ENCODE data around the gene RIBC2.

Gene RIBC2

DNA sequence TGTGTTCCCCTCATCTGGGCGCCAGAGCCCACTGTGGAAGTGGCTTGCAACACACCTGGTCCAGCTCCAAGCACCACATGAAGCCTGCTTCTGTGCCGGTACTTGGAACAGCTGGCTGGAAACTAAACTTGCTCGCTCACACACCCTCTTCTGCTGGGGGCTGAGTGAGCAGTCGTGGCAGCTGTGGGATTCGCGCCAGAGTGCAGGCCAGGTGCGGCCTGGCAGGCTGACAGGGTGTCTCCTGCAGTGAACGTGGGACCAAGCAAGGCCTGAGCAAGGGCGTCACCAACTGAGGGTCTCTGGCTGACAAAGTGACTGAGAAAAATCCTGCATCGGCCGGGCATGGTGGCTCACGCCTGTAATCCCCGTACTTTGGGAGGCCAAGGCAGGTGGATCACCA lies 15.3 kb upstream of the RIBC2 start:
- Histone ChIP-seq H3K4me3 (ENCODE audit: low read depth, low read length) (no peak overlapping the region), H2BK120ac (ENCODE audit: insufficient read depth, low read length, poor library complexity) (peak overlapping the region; percentile 11), H3K4ac (ENCODE audit: low read depth, low read length) (no peak overlapping the region), H4K91ac (ENCODE audit: low read depth, low read length) (peak overlapping the region; percentile 10), H3K9ac (ENCODE audit: low read length) (peak overlapping the region; percentile 41), H2AK5ac (ENCODE audit: low read length) (peak overlapping the region; percentile 4), H3K4me1 (ENCODE audit: control insufficient read depth in 1 of 2, insufficient read depth in 2 of 2, low read length in 2 of 2) (peaks cover 0 to 10% of the 10 kb centered on the region in 2 experiments), H3K36me3 (ENCODE audit: control insufficient read depth in 1 of 2, insufficient read depth in 2 of 2, low read length in 2 of 2) (no peaks in the 10 kb centered on the region), H3K27ac (ENCODE audit: low read depth, low read length) (no peak overlapping the region), H2BK5ac (ENCODE audit: low read depth, low read length, poor library complexity) (no peak overlapping the region), H2AFZ (ENCODE audit: insufficient read depth, low read length, poor library complexity) (no peak overlapping the region), H3K79me2 (ENCODE audit: control insufficient read depth, insufficient read depth, low read length, poor library complexity) (no peaks in the 10 kb centered on the region), H3K14ac (ENCODE audit: low read length) (no peak overlapping the region), H3K9me3 (ENCODE audit: insufficient read depth, low read depth, low read length) (peaks cover 2% of the 10 kb centered on the region), H3K4me2 (ENCODE audit: low read length) (no peak overlapping the region), H3K18ac (ENCODE audit: low read length) (no peak overlapping the region), H3K27me3 (ENCODE audit: insufficient read depth, low read length) (no peaks in the 10 kb centered on the region), H3K79me1 (ENCODE audit: low read length) (no peaks in the 10 kb centered on the region), H2BK12ac (ENCODE audit: low read length) (peak overlapping the region; percentile 16), H4K12ac (ENCODE audit: low read depth, low read length) (no peak overlapping the region), H3K23ac (ENCODE audit: low read length) (no peak overlapping the region), H4K8ac (ENCODE audit: low read depth, low read length) (no peak overlapping the region)
- no CpG with 5 or more reads among the region's 13 CpGs for WGBS (ENCODE audit: extremely low coverage, insufficient coverage, insufficient read length)
- no peak for DNase-seq

- H2BK5ac ChIP-seq (ENCODE audit: low read depth, low read length, poor library complexity) = no peak overlapping the region
- no peak overlapping the region for H2BK120ac ChIP-seq (ENCODE audit: insufficient read depth, low read length, poor library complexity)
- H3K27ac ChIP-seq (ENCODE audit: low read depth, low read length) = no peak overlapping the region
- no peak overlapping the region for H3K4me3 ChIP-seq (ENCODE audit: low read depth, low read length)
- peaks cover 2% of the 10 kb centered on the region for H3K9me3 ChIP-seq (ENCODE audit: insufficient read depth, low read depth, low read length)
- no peak overlapping the region for H3K9ac ChIP-seq (ENCODE audit: low read length)
- no peak overlapping the region for H2AFZ ChIP-seq (ENCODE audit: insufficient read depth, low read length, poor library complexity)
- no peaks in the 10 kb centered on the region for H3K36me3 ChIP-seq (ENCODE audit: control insufficient read depth in 1 of 2, insufficient read depth in 2 of 2, low read length in 2 of 2)
- no peak overlapping the region for H2BK12ac ChIP-seq (ENCODE audit: low read length)
- no peak for DNase-seq
- peaks cover 0 to 8% of the 10 kb centered on the region in 2 experiments for H3K4me1 ChIP-seq (ENCODE audit: control insufficient read depth in 1 of 2, insufficient read depth in 2 of 2, low read length in 2 of 2)
- no CpG with 5 or more reads among the region's 5 CpGs for WGBS (ENCODE audit: extremely low coverage, insufficient coverage, insufficient read length)
- H4K91ac ChIP-seq (ENCODE audit: low read depth, low read length) = no peak overlapping the region
- H4K8ac ChIP-seq (ENCODE audit: low read depth, low read length) = no peak overlapping the region
- H3K27me3 ChIP-seq (ENCODE audit: insufficient read depth, low read length) = no peaks in the 10 kb centered on the region
- no peak overlapping the region for H4K12ac ChIP-seq (ENCODE audit: low read depth, low read length)
- H3K4me2 ChIP-seq (ENCODE audit: low read length) = no peak overlapping the region
- H3K18ac ChIP-seq (ENCODE audit: low read length) = no peak overlapping the region
- H3K14ac ChIP-seq (ENCODE audit: low read length) = no peak overlapping the region
- no peak overlapping the region for H3K4ac ChIP-seq (ENCODE audit: low read depth, low read length)
- H2AK5ac ChIP-seq (ENCODE audit: low read length) = no peak overlapping the region
- H3K79me2 ChIP-seq (ENCODE audit: control insufficient read depth, insufficient read depth, low read length, poor library complexity) = no peaks in the 10 kb centered on the region
- no peaks in the 10 kb centered on the region for H3K79me1 ChIP-seq (ENCODE audit: low read length)
- H3K23ac ChIP-seq (ENCODE audit: low read length) = no peak overlapping the region
Measured at GRCh38 chr22:45399712-45400445, 13.6 kb upstream of the RIBC2 start.

GRCh38 chr22:45402466-45402985 lies 11.0 kb upstream of the RIBC2 start:
- Histone ChIP-seq H2AFZ (ENCODE audit: insufficient read depth, low read length, poor library complexity) (no peak overlapping the region), H3K9me3 (ENCODE audit: insufficient read depth, low read depth, low read length) (peaks cover 2% of the 10 kb centered on the region), H3K79me2 (ENCODE audit: control insufficient read depth, insufficient read depth, low read length, poor library complexity) (no peaks in the 10 kb centered on the region), H4K91ac (ENCODE audit: low read depth, low read length) (no peak overlapping the region), H3K23ac (ENCODE audit: low read length) (no peak overlapping the region), H3K14ac (ENCODE audit: low read length) (no peak overlapping the region), H2BK120ac (ENCODE audit: insufficient read depth, low read length, poor library complexity) (no peak overlapping the region), H3K79me1 (ENCODE audit: low read length) (no peaks in the 10 kb centered on the region), H3K27me3 (ENCODE audit: insufficient read depth, low read length) (no peaks in the 10 kb centered on the region), H2AK5ac (ENCODE audit: low read length) (no peak overlapping the region), H3K36me3 (ENCODE audit: control insufficient read depth in 1 of 2, insufficient read depth in 2 of 2, low read length in 2 of 2) (no peaks in the 10 kb centered on the region), H3K9ac (ENCODE audit: low read length) (no peak overlapping the region), H3K4me2 (ENCODE audit: low read length) (no peak overlapping the region), H3K18ac (ENCODE audit: low read length) (no peak overlapping the region), H3K27ac (ENCODE audit: low read depth, low read length) (no peak overlapping the region), H2BK5ac (ENCODE audit: low read depth, low read length, poor library complexity) (no peak overlapping the region), H4K12ac (ENCODE audit: low read depth, low read length) (no peak overlapping the region), H3K4me1 (ENCODE audit: control insufficient read depth in 1 of 2, insufficient read depth in 2 of 2, low read length in 2 of 2) (peaks cover 0 to 8% of the 10 kb centered on the region in 2 experiments), H2BK12ac (ENCODE audit: low read length) (no peak overlapping the region), H3K4me3 (ENCODE audit: low read depth, low read length) (no peak overlapping the region), H3K4ac (ENCODE audit: low read depth, low read length) (no peak overlapping the region), H4K8ac (ENCODE audit: low read depth, low read length) (no peak overlapping the region)
- WGBS (ENCODE audit: extremely low coverage, insufficient coverage, insufficient read length) = no CpG with 5 or more reads among the region's 3 CpGs
- no peak for DNase-seq

DNA sequence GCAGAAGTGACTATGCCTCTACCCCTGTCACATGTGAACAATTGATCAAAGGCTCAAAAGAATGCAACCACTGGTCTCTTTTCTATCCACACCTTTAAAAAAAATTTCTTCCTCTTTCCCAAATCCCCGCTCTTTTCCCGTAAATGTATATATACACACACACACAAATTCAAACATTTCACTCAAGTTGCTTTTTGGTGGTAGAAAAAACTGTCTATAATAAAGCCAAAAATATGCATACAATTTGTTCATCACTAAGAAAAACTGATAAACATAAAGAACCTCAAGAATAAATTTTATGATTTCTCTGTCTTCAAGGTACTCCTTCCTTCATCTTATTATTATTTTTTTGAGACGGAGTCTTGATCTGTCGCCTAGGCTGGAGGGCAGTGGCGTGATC lies 5.7 kb upstream of the RIBC2 start:
- Histone ChIP-seq H3K79me1 (ENCODE audit: low read length) (no peaks in the 10 kb centered on the region), H2BK12ac (ENCODE audit: low read length) (no peak overlapping the region), H3K27me3 (ENCODE audit: insufficient read depth, low read length) (no peaks in the 10 kb centered on the region), H4K12ac (ENCODE audit: low read depth, low read length) (no peak overlapping the region), H3K4me1 (ENCODE audit: control insufficient read depth in 1 of 2, insufficient read depth in 2 of 2, low read length in 2 of 2) (peaks cover 0 to 2% of the 10 kb centered on the region in 2 experiments), H3K4me3 (ENCODE audit: low read depth, low read length) (no peak overlapping the region), H3K23ac (ENCODE audit: low read length) (no peak overlapping the region), H3K9me3 (ENCODE audit: insufficient read depth, low read depth, low read length) (peaks cover under 1% of the 10 kb centered on the region), H2BK120ac (ENCODE audit: insufficient read depth, low read length, poor library complexity) (no peak overlapping the region), H2AK5ac (ENCODE audit: low read length) (no peak overlapping the region), H4K91ac (ENCODE audit: low read depth, low read length) (no peak overlapping the region), H4K8ac (ENCODE audit: low read depth, low read length) (no peak overlapping the region), H3K79me2 (ENCODE audit: control insufficient read depth, insufficient read depth, low read length, poor library complexity) (no peaks in the 10 kb centered on the region), H3K18ac (ENCODE audit: low read length) (no peak overlapping the region), H3K9ac (ENCODE audit: low read length) (no peak overlapping the region), H3K14ac (ENCODE audit: low read length) (no peak overlapping the region), H3K36me3 (ENCODE audit: control insufficient read depth in 1 of 2, insufficient read depth in 2 of 2, low read length in 2 of 2) (no peaks in the 10 kb centered on the region), H3K27ac (ENCODE audit: low read depth, low read length) (no peak overlapping the region), H2AFZ (ENCODE audit: insufficient read depth, low read length, poor library complexity) (no peak overlapping the region), H3K4me2 (ENCODE audit: low read length) (no peak overlapping the region), H2BK5ac (ENCODE audit: low read depth, low read length, poor library complexity) (no peak overlapping the region), H3K4ac (ENCODE audit: low read depth, low read length) (no peak overlapping the region)
- no peak for DNase-seq
- WGBS (ENCODE audit: extremely low coverage, insufficient coverage, insufficient read length) = 100% methylated on average over 2 of the region's 5 CpGs
